Neural cell (in vitro differentiated cells): ENCODE measurements around the gene TLE1. TPM values are rescaled to one million over a fixed set of nuclear protein-coding genes. Genes with fewer than 3 reads are reported as not detected.

ENCODE experiments used
- H2AFZ ChIP-seq: fragments of 200-600, 300-800 bp; sonication (generic), shearing (Covaris generic); 2 replicates; pipeline ENCODE4 v1.6.0; 2014; ENCODE audit warnings: low read depth, mild to moderate bottlenecking, antibody characterized with exemption, low read length, moderate library complexity
- H3F3A ChIP-seq: fragments of 200-600 bp; shearing (Covaris generic); 2 replicates; pipeline ENCODE4 v1.6.1; 2016; ENCODE audit warnings: mild to moderate bottlenecking, moderate library complexity, mixed read lengths, antibody characterized with exemption, low read length; ENCODE audit not compliant: insufficient read depth, poor library complexity, severe bottlenecking
- H3K27ac ChIP-seq: fragments of 200-600, 300-800 bp; sonication (generic), shearing (Covaris generic); 2 replicates; pipeline ENCODE4 v1.5.1; 2014; ENCODE audit warnings: mild to moderate bottlenecking, low read length, moderate library complexity
- H3K27me3 ChIP-seq: fragments of 300-800, 200-600 bp; sonication (generic), shearing (Covaris generic); 2 replicates; pipeline ENCODE4 v1.6.0; 2014; ENCODE audit warnings: mild to moderate bottlenecking, low read depth, low read length, moderate library complexity; ENCODE audit not compliant: insufficient read depth
- H3K36me3 ChIP-seq: fragments of 300-800, 200-600 bp; sonication (generic), shearing (Covaris generic); 2 replicates; pipeline ENCODE4 v1.5.1; 2014; ENCODE audit warnings: mild to moderate bottlenecking, antibody characterized with exemption, low read length, moderate library complexity; ENCODE audit not compliant: insufficient read depth
- H3K4me2 ChIP-seq: fragments of 300-800, 200-600 bp; sonication (generic), shearing (Covaris generic); 2 replicates; pipeline ENCODE4 v1.6.0; 2014; ENCODE audit warnings: mild to moderate bottlenecking, low read length
- H3K4me3 ChIP-seq: fragments of 300-800, 200-600 bp; sonication (generic), shearing (Covaris generic); 2 replicates; pipeline ENCODE4 v1.5.1; 2014; ENCODE audit warnings: mild to moderate bottlenecking, low read length, moderate library complexity
- H3K79me2 ChIP-seq: fragments of 200-600 bp; shearing (Covaris generic); replicated peaks from 2 replicates; pipeline ENCODE4 v1.6.0; 2014; ENCODE audit warnings: mild to moderate bottlenecking, low read length, moderate library complexity; ENCODE audit not compliant: insufficient read depth
- H3K9ac ChIP-seq: fragments of 300-800, 200-600 bp; sonication (generic), shearing (Covaris generic); 2 replicates; pipeline ENCODE4 v1.6.1; 2016; ENCODE audit warnings: mild to moderate bottlenecking, low read length, mixed read lengths
- H3K9me2 ChIP-seq: fragments of 200-600 bp; shearing (Covaris generic); 2 replicates; pipeline ENCODE4 v1.6.1; 2016; ENCODE audit warnings: mild to moderate bottlenecking, low read length, mixed read lengths; ENCODE audit not compliant: insufficient read depth
- H3K9me3 ChIP-seq: fragments of 200-600, 300-800 bp; sonication (generic), shearing (Covaris generic); 2 replicates; pipeline ENCODE4 v1.6.1; 2016; ENCODE audit warnings: mild to moderate bottlenecking, mixed run types, low read length, moderate library complexity, mixed read lengths
- H4K20me1 ChIP-seq: fragments of 200-600 bp; shearing (Covaris generic); 2 replicates; pipeline ENCODE4 v1.6.1; 2016; ENCODE audit warnings: mild to moderate bottlenecking, mixed run types; ENCODE audit not compliant: insufficient read depth
- EP300 ChIP-seq: fragments of 450-650 bp; conservative IDR thresholded peaks from 2 replicates; pipeline ENCODE4 v1.6.1; 2014; ENCODE audit warnings: antibody characterized with exemption, mild to moderate bottlenecking, moderate library complexity; ENCODE audit not compliant: poor library complexity, severe bottlenecking
- EZH2 ChIP-seq: fragments of 200-600, 300-800 bp; shearing (Covaris generic), sonication (generic); IDR thresholded peaks from 2 replicates; pipeline ENCODE4 v1.6.1; 2014; ENCODE audit warnings: antibody characterized with exemption, low read length, borderline replicate concordance, mild to moderate bottlenecking; ENCODE audit not compliant: insufficient read depth, poor library complexity, severe bottlenecking
- MXI1 ChIP-seq: fragments of 450-650 bp; conservative IDR thresholded peaks from 2 replicates; pipeline ENCODE4 v1.6.1; 2014; ENCODE audit warnings: antibody characterized with exemption, mild to moderate bottlenecking; ENCODE audit not compliant: poor library complexity, severe bottlenecking
- POLR2AphosphoS5 ChIP-seq: IDR thresholded peaks from 2 replicates; pipeline ENCODE4 v1.6.1; 2012
- RAD21 ChIP-seq: fragments of 450-650 bp; conservative IDR thresholded peaks from 2 replicates; pipeline ENCODE4 v1.6.1; 2014; ENCODE audit warnings: antibody characterized with exemption, mild to moderate bottlenecking, moderate library complexity
- SMC3 ChIP-seq: fragments of 450-650 bp; conservative IDR thresholded peaks from 2 replicates; pipeline ENCODE4 v1.6.1; 2014; ENCODE audit warnings: antibody characterized with exemption, mild to moderate bottlenecking, moderate library complexity; ENCODE audit not compliant: poor library complexity
- TAF1 ChIP-seq: IDR thresholded peaks from 2 replicates; pipeline ENCODE4 v1.6.1; 2012; ENCODE audit warnings: low read depth
- polyA plus RNA-seq: library from polyadenylated mRNA; depleted of rRNA; stranded (reverse); fragments of >200 nt; gene quantifications from 2 replicates; pipeline ENCODE4 v1.2.3, GENCODE V29; 2014
- TF ChIP-seq, protein P1 (sequence below): fragments of 450-650 bp; IDR thresholded peaks from 2 replicates; pipeline ENCODE4 v1.5.1; 2014; ENCODE audit warnings: antibody characterized with exemption, mild to moderate bottlenecking, moderate library complexity; ENCODE audit not compliant: poor library complexity, severe bottlenecking
- TF ChIP-seq, protein P2 (sequence below): IDR thresholded peaks from 2 replicates; pipeline ENCODE4 v1.6.1; 2012; ENCODE audit warnings: borderline replicate concordance

TLE1 gene
- polyA plus RNA-seq, 1 donor from 2014 or later = 93.6 TPM

DNA sequence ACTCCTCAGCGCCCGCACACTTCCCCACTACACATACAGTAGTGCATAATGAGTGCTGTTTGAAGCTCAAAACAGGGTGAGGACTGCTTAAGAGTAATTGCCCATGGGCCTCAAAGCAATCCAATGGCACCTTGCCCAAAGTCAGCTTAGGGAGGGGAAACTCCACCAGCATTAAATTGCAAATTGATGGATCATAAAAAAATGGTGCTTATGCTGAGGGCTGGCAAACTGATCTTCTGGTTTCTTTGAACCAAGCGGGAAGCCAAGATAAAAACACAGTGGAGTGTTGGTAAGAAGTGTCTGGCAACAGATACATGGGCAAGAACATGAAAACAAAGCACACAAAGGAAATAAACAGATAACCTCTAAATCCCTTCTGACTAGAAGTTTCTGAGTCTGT lies 28.0 kb downstream of the TLE1 start:
- TF ChIP-seq, protein P1, sequence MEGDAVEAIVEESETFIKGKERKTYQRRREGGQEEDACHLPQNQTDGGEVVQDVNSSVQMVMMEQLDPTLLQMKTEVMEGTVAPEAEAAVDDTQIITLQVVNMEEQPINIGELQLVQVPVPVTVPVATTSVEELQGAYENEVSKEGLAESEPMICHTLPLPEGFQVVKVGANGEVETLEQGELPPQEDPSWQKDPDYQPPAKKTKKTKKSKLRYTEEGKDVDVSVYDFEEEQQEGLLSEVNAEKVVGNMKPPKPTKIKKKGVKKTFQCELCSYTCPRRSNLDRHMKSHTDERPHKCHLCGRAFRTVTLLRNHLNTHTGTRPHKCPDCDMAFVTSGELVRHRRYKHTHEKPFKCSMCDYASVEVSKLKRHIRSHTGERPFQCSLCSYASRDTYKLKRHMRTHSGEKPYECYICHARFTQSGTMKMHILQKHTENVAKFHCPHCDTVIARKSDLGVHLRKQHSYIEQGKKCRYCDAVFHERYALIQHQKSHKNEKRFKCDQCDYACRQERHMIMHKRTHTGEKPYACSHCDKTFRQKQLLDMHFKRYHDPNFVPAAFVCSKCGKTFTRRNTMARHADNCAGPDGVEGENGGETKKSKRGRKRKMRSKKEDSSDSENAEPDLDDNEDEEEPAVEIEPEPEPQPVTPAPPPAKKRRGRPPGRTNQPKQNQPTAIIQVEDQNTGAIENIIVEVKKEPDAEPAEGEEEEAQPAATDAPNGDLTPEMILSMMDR = no peak
- no peak for TF ChIP-seq MXI1
- no peak for TF ChIP-seq RAD21
- no peak for TF ChIP-seq EP300
- no peak for TF ChIP-seq POLR2AphosphoS5
- TF ChIP-seq SMC3 = no peak
- TF ChIP-seq, protein P2, sequence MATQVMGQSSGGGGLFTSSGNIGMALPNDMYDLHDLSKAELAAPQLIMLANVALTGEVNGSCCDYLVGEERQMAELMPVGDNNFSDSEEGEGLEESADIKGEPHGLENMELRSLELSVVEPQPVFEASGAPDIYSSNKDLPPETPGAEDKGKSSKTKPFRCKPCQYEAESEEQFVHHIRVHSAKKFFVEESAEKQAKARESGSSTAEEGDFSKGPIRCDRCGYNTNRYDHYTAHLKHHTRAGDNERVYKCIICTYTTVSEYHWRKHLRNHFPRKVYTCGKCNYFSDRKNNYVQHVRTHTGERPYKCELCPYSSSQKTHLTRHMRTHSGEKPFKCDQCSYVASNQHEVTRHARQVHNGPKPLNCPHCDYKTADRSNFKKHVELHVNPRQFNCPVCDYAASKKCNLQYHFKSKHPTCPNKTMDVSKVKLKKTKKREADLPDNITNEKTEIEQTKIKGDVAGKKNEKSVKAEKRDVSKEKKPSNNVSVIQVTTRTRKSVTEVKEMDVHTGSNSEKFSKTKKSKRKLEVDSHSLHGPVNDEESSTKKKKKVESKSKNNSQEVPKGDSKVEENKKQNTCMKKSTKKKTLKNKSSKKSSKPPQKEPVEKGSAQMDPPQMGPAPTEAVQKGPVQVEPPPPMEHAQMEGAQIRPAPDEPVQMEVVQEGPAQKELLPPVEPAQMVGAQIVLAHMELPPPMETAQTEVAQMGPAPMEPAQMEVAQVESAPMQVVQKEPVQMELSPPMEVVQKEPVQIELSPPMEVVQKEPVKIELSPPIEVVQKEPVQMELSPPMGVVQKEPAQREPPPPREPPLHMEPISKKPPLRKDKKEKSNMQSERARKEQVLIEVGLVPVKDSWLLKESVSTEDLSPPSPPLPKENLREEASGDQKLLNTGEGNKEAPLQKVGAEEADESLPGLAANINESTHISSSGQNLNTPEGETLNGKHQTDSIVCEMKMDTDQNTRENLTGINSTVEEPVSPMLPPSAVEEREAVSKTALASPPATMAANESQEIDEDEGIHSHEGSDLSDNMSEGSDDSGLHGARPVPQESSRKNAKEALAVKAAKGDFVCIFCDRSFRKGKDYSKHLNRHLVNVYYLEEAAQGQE = no peak
- no peak overlapping the region for H2AFZ ChIP-seq
- peaks cover 74% of the 10 kb centered on the region for H3K79me2 ChIP-seq
- H3F3A ChIP-seq = peaks cover 5% of the 10 kb centered on the region
- H3K27me3 ChIP-seq = no peaks in the 10 kb centered on the region
- no peaks in the 10 kb centered on the region for H3K9me3 ChIP-seq
- H3K4me2 ChIP-seq = no peak overlapping the region
- H3K36me3 ChIP-seq = no peaks in the 10 kb centered on the region
- no peaks in the 10 kb centered on the region for H3K9me2 ChIP-seq
- peak overlapping the region; percentile 10 for H3K27ac ChIP-seq
- no peak overlapping the region for H3K4me3 ChIP-seq
- no peaks in the 10 kb centered on the region for H4K20me1 ChIP-seq
- no peak overlapping the region for H3K9ac ChIP-seq

DNA sequence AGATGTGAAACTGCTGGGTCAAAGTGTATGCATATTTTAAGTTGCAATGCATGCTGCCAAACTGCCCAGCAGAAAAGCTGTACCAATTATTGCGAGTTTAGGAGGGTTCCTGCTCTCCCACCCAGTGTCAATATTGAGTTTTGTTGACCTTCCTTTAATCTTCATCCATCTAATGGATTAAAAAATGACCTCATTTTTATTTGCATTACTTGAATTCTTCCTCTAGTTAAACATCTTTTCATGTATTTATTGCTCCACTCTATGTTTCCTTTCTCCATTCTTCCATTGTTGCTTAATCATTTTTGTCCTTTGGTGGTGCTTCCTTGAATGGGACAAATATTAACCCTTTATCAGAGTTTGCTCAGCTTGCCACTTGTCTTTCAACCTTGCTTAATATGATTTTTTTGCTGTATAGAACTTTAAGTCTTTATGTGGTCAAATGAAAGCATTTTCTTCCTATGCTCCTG lies 32.4 kb downstream of the TLE1 start:
- Histone ChIP-seq H3F3A (no peaks in the 10 kb centered on the region), H2AFZ (no peak overlapping the region), H3K36me3 (no peaks in the 10 kb centered on the region), H4K20me1 (no peaks in the 10 kb centered on the region), H3K9ac (no peak overlapping the region), H3K4me3 (no peak overlapping the region), H3K9me3 (no peaks in the 10 kb centered on the region), H3K27ac (no peak overlapping the region), H3K4me2 (no peak overlapping the region), H3K79me2 (peaks cover 74% of the 10 kb centered on the region), H3K9me2 (no peaks in the 10 kb centered on the region), H3K27me3 (no peaks in the 10 kb centered on the region)
- TF ChIP-seq, protein P2 = no peak
- TF ChIP-seq SMC3 (no peak), EZH2 (no peak), POLR2AphosphoS5 (no peak), EP300 (no peak), RAD21 (no peak), MXI1 (no peak), TAF1 (no peak)
- TF ChIP-seq, protein P1 = no peak
